HEK293 (cell line): ENCODE results near the gene AKT2.

ENCODE experiments used
- CTCF ChIA-PET: fragments of 350-600 bp; formaldehyde crosslinking; extraction: SDS; loops from one replicate; lab custom pipeline; 2021; ENCODE audit warnings: antibody characterized with exemption; lab: Yijun Ruan, JAX
- POLR2A ChIA-PET: fragments of 300-600 bp; formaldehyde crosslinking; extraction: SDS; loops from one replicate; lab custom pipeline; 2020; ENCODE audit warnings: antibody characterized with exemption, inconsistent platforms; lab: Yijun Ruan, JAX
- H3K27ac ChIP-seq: fragments of 200-500 bp; sonication (Bioruptor generic); 2 replicates; pipeline ENCODE4 v1.5.1; 2014; ENCODE audit warnings: low read depth, low read length, control low read depth, inconsistent platforms; ENCODE audit errors: extremely low read depth
- H3K36me3 ChIP-seq, 2 experiments: fragments of 200-500 bp in 1 of 2; sonication (Bioruptor generic) in 1 of 2; 1 replicate in 1 of 2; 2 replicates in 1 of 2; pipeline ENCODE4 v1.5.1; 2014 to 2017; ENCODE audit warnings: inconsistent platforms in 2 of 2, low read length in 2 of 2; ENCODE audit not compliant: control insufficient read depth in 2 of 2, insufficient read depth in 1 of 2
- H3K4me1 ChIP-seq: fragments of 200-500 bp; sonication (Bioruptor generic); 2 replicates; pipeline ENCODE4 v1.5.1; 2014; ENCODE audit warnings: mild to moderate bottlenecking, low read length, inconsistent platforms; ENCODE audit not compliant: control insufficient read depth, insufficient read depth
- H3K4me3 ChIP-seq: 2 replicates; pipeline ENCODE4 v1.5.1; 2011; ENCODE audit warnings: low read depth, mild to moderate bottlenecking, control low read depth, low read length, moderate library complexity
- H3K9me3 ChIP-seq: fragments of 200-500 bp; sonication (Bioruptor generic); 2 replicates; pipeline ENCODE4 v1.5.1; 2014; ENCODE audit warnings: low read depth, low read length, inconsistent platforms; ENCODE audit not compliant: control insufficient read depth, insufficient read depth
- BCL6B ChIP-seq: fragments of 450-650 bp; formaldehyde crosslinking; IDR thresholded peaks from 2 replicates; pipeline ENCODE4 v1.5.1; 2017; ENCODE audit warnings: missing biosample characterization, missing genetic modification characterization
- GLIS1 ChIP-seq: fragments of 450-650 bp; formaldehyde crosslinking; IDR thresholded peaks from 2 replicates; pipeline ENCODE4 v1.5.1; 2016; ENCODE audit warnings: missing biosample characterization, missing genetic modification characterization
- KLF1 ChIP-seq: fragments of 450-650 bp; formaldehyde crosslinking; IDR thresholded peaks from 2 replicates; pipeline ENCODE4 v1.5.1; 2016; ENCODE audit warnings: missing biosample characterization, missing genetic modification characterization
- MEIS1 ChIP-seq: sonication (generic); formaldehyde crosslinking; IDR thresholded peaks from 2 replicates; pipeline ENCODE4 v1.8.1; 2022; ENCODE audit warnings: missing genetic modification reagents, mild to moderate bottlenecking, borderline replicate concordance
- MZF1 ChIP-seq: fragments of 450-650 bp; formaldehyde crosslinking; IDR thresholded peaks from 2 replicates; pipeline ENCODE4 v1.5.1; 2017; ENCODE audit warnings: missing biosample characterization, missing genetic modification characterization, borderline replicate concordance
- PATZ1 ChIP-seq: fragments of 450-650 bp; formaldehyde crosslinking; IDR thresholded peaks from 2 replicates; pipeline ENCODE4 v1.5.1; 2016; ENCODE audit warnings: missing biosample characterization, missing genetic modification characterization
- RBAK ChIP-seq: fragments of 450-650 bp; formaldehyde crosslinking; IDR thresholded peaks from 2 replicates; pipeline ENCODE4 v1.5.1; 2016; ENCODE audit warnings: missing biosample characterization, missing genetic modification characterization
- REPIN1 ChIP-seq: fragments of 450-650 bp; formaldehyde crosslinking; IDR thresholded peaks from 2 replicates; pipeline ENCODE4 v1.5.1; 2017; ENCODE audit warnings: missing biosample characterization, missing genetic modification characterization, low read depth
- ZFHX2 ChIP-seq: fragments of 450-650 bp; formaldehyde crosslinking; conservative IDR thresholded peaks from 2 replicates; pipeline ENCODE4 v1.5.1; 2016; ENCODE audit warnings: missing biosample characterization, missing genetic modification characterization
- ZFP69B ChIP-seq: fragments of 450-650 bp; formaldehyde crosslinking; IDR thresholded peaks from 2 replicates; pipeline ENCODE4 v1.5.1; 2016; ENCODE audit warnings: missing biosample characterization, missing genetic modification characterization
- ZNF112 ChIP-seq: fragments of 450-650 bp; formaldehyde crosslinking; IDR thresholded peaks from 2 replicates; pipeline ENCODE4 v1.5.0; 2017; ENCODE audit warnings: missing biosample characterization, missing genetic modification characterization
- ZNF202 ChIP-seq: fragments of 450-650 bp; formaldehyde crosslinking; IDR thresholded peaks from 2 replicates; pipeline ENCODE4 v1.5.1; 2016; ENCODE audit warnings: missing biosample characterization, missing genetic modification characterization, borderline replicate concordance
- ZNF274 ChIP-seq, 2 experiments: fragments of 200-500 bp in 1 of 2; fragments of 450-650 bp in 1 of 2; sonication (Bioruptor generic) in 1 of 2; formaldehyde crosslinking in 1 of 2; IDR thresholded peaks; 2 replicates each; pipeline versions ENCODE4 v1.5.1 to v1.6.1; 2014 to 2016; ENCODE audit warnings: borderline replicate concordance in 1 of 2, inconsistent platforms in 1 of 2, low read length in 1 of 2, missing biosample characterization in 1 of 2, missing genetic modification characterization in 1 of 2
- ZNF366 ChIP-seq: fragments of 450-650 bp; formaldehyde crosslinking; conservative IDR thresholded peaks from 2 replicates; pipeline ENCODE4 v1.5.1; 2016; ENCODE audit warnings: missing biosample characterization, missing genetic modification characterization
- ZNF37A ChIP-seq: fragments of 450-650 bp; IDR thresholded peaks from 2 replicates; pipeline ENCODE4 v1.5.1; 2018; ENCODE audit warnings: missing biosample characterization, missing genetic modification characterization
- ZNF449 ChIP-seq: fragments of 450-650 bp; formaldehyde crosslinking; IDR thresholded peaks from 2 replicates; pipeline ENCODE4 v1.5.1; 2017; ENCODE audit warnings: missing biosample characterization, mild to moderate bottlenecking, missing genetic modification characterization, moderate library complexity
- ZNF530 ChIP-seq: fragments of 450-650 bp; formaldehyde crosslinking; IDR thresholded peaks from 2 replicates; pipeline ENCODE4 v1.5.1; 2016; ENCODE audit warnings: low read depth, missing biosample characterization, missing genetic modification characterization
- ZNF544 ChIP-seq: fragments of 450-650 bp; formaldehyde crosslinking; IDR thresholded peaks from 2 replicates; pipeline ENCODE4 v1.5.0; 2017; ENCODE audit warnings: missing biosample characterization, missing genetic modification characterization
- ZNF585B ChIP-seq: fragments of 450-650 bp; formaldehyde crosslinking; IDR thresholded peaks from 2 replicates; pipeline ENCODE4 v1.5.1; 2016; ENCODE audit warnings: missing biosample characterization, missing genetic modification characterization
- ZNF600 ChIP-seq: fragments of 450-650 bp; formaldehyde crosslinking; IDR thresholded peaks from 2 replicates; pipeline ENCODE4 v1.5.1; 2016; ENCODE audit warnings: missing biosample characterization, missing genetic modification characterization
- ZNF626 ChIP-seq: fragments of 450-650 bp; sonication (Bioruptor Pico); formaldehyde crosslinking; IDR thresholded peaks from 2 replicates; pipeline ENCODE4 v1.5.1; 2018; ENCODE audit warnings: missing biosample characterization, missing genetic modification characterization, inconsistent platforms
- ZNF777 ChIP-seq: fragments of 450-650 bp; formaldehyde crosslinking; IDR thresholded peaks from 2 replicates; pipeline ENCODE4 v1.5.1; 2017; ENCODE audit warnings: missing biosample characterization, missing genetic modification characterization, borderline replicate concordance
- ZNF837 ChIP-seq: fragments of 450-650 bp; formaldehyde crosslinking; IDR thresholded peaks from 2 replicates; pipeline ENCODE4 v1.5.1; 2016; ENCODE audit warnings: missing biosample characterization, missing genetic modification characterization
- TF ChIP-seq, protein P1 (sequence below): fragments of 450-650 bp; formaldehyde crosslinking; IDR thresholded peaks from 2 replicates; pipeline ENCODE4 v1.5.1; 2017; ENCODE audit warnings: missing biosample characterization, missing genetic modification characterization
- TF ChIP-seq, protein P2 (sequence below): fragments of 450-650 bp; formaldehyde crosslinking; IDR thresholded peaks from 2 replicates; pipeline ENCODE4 v1.5.1; 2016; ENCODE audit warnings: missing biosample characterization, missing genetic modification characterization
- TF ChIP-seq, protein P3 (sequence below): fragments of 450-650 bp; formaldehyde crosslinking; optimal IDR thresholded peaks from 2 replicates; pipeline ENCODE3; 2016; ENCODE audit warnings: missing biosample characterization, mild to moderate bottlenecking, missing genetic modification characterization

The AKT2 gene

DNA sequence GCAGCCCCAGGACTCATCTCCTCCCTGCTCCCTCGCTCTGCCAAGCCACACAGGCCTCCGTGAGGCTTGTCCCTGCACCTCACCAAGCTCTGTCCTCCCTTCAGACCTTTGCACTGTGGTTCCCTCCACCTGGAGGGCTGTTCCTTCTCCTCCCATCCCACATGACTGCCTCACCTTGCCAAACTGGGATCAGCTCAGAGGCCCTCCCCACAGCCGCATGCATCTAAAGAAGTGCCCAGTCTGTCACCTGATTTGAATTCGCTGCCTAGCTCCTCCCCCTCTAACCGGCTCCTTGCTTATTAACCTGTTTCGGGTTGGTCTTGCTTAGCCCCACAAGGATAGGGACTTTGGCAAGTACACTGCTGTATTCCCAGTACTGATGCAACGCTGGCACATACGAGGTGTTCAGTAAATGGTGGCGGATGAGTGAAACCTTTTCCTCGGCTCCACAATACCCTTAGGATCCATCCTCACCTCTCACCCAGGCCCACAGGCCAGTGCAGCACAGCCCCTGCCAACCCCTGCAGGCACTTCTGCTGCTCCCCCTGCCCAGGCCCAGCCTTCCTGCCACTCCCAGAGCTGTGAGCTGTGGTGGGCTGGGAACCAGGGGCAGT is 4.4 kb downstream of the AKT2 start (continued):
- TF ChIP-seq ZFHX2 (tag by site-specific recombination) = no peak
- no peak for TF ChIP-seq GLIS1
- TF ChIP-seq ZNF600 (tag by site-specific recombination) = peak; percentile 78
- no peak for TF ChIP-seq ZNF585B (tag by site-specific recombination)
- no peak for TF ChIP-seq ZFP69B
- TF ChIP-seq ZNF37A = no peak
- TF ChIP-seq PATZ1 (tag by site-specific recombination) = peak; percentile 35; the same call in 1 of the 2 replicates
- no peak for TF ChIP-seq ZNF837 (tag by site-specific recombination)

GRCh38 chr19:40279761-40280607 is 5.2 kb downstream of the AKT2 start:
- ChIA-PET CTCF (interaction anchor here (0.6 to 1.3 kb wide), 2 partner anchors 25 to 355 kb away, joined by 3 to 4 read pairs; no protein-coding TSS in a partner anchor), POLR2A (interaction anchor here (0.7 to 1.5 kb wide), 5 partner anchors 68 to 670 kb away, joined by 3 to 5 read pairs (median 3); partner anchors contain the start of genes C19orf47 and PLD3)
- TF ChIP-seq MZF1 (tag by site-specific recombination) = no peak
- TF ChIP-seq ZNF544 (tag by site-specific recombination) = no peak
- no peak for TF ChIP-seq ZNF274 (IDR thresholded peaks at IDR 0.05; ENCODE audit: low read length)
- no peak for TF ChIP-seq ZNF274 (tag by site-specific recombination; IDR thresholded peaks at IDR 0.05; ENCODE audit: borderline replicate concordance)
- TF ChIP-seq ZFHX2 (tag by site-specific recombination) = peak; percentile 63
- TF ChIP-seq RBAK (tag by site-specific recombination) = no peak
- TF ChIP-seq, protein P1, sequence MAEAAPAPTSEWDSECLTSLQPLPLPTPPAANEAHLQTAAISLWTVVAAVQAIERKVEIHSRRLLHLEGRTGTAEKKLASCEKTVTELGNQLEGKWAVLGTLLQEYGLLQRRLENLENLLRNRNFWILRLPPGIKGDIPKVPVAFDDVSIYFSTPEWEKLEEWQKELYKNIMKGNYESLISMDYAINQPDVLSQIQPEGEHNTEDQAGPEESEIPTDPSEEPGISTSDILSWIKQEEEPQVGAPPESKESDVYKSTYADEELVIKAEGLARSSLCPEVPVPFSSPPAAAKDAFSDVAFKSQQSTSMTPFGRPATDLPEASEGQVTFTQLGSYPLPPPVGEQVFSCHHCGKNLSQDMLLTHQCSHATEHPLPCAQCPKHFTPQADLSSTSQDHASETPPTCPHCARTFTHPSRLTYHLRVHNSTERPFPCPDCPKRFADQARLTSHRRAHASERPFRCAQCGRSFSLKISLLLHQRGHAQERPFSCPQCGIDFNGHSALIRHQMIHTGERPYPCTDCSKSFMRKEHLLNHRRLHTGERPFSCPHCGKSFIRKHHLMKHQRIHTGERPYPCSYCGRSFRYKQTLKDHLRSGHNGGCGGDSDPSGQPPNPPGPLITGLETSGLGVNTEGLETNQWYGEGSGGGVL = 0 out of 2 replicates have a peak, but pooled peaks have one; percentile 20
- no peak for TF ChIP-seq ZNF777 (tag by site-specific recombination)
- no peak for TF ChIP-seq ZNF530 (tag by site-specific recombination)
- TF ChIP-seq ZNF449 (tag by site-specific recombination) = peak; percentile 80
- no peak for TF ChIP-seq REPIN1 (tag by site-specific recombination)
- TF ChIP-seq KLF1 (tag by site-specific recombination) = peak; percentile 40
- TF ChIP-seq BCL6B = no peak
- no peak for TF ChIP-seq ZNF837 (tag by site-specific recombination)
- TF ChIP-seq, protein P2, sequence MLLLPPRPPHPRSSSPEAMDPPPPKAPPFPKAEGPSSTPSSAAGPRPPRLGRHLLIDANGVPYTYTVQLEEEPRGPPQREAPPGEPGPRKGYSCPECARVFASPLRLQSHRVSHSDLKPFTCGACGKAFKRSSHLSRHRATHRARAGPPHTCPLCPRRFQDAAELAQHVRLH (tag by site-specific recombination) = no peak
- TF ChIP-seq, protein P3, sequence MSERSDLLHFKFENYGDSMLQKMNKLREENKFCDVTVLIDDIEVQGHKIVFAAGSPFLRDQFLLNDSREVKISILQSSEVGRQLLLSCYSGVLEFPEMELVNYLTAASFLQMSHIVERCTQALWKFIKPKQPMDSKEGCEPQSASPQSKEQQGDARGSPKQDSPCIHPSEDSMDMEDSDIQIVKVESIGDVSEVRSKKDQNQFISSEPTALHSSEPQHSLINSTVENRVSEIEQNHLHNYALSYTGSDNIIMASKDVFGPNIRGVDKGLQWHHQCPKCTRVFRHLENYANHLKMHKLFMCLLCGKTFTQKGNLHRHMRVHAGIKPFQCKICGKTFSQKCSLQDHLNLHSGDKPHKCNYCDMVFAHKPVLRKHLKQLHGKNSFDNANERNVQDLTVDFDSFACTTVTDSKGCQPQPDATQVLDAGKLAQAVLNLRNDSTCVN (tag by site-specific recombination) = peak; percentile 11
- no peak for TF ChIP-seq ZNF626 (tag by site-specific recombination)
- no peak for TF ChIP-seq ZNF202 (tag by site-specific recombination)
- TF ChIP-seq ZNF366 (tag by site-specific recombination) = no peak
- TF ChIP-seq MEIS1 (CRISPR knock-in tag) = no peak
- TF ChIP-seq ZNF112 = no peak

More at GRCh38 chr19:40279761-40280607, 5.2 kb downstream of the AKT2 start:
- peaks cover 22 to 25% of the 10 kb centered on the region in 2 experiments for H3K36me3 ChIP-seq
- no peaks in the 10 kb centered on the region for H3K9me3 ChIP-seq
- H3K4me3 ChIP-seq = no peak overlapping the region
- H3K27ac ChIP-seq = peak overlapping the region; percentile 25; the same call in 1 of the 2 replicates
- peaks cover 68% of the 10 kb centered on the region for H3K4me1 ChIP-seq
